ENCODE measurements around the gene G2E3. TPM values are rescaled to one million over a fixed set of nuclear protein-coding genes. Genes with fewer than 3 reads are reported as not detected.
A peak's percentile ranks its signal among the peaks of the same experiment; 100 is the strongest.

G2E3 gene
- total and polyA plus RNA-seq, 2 of the 13 experiments (the other 11 are each of a cell fraction or from before 2014, with no cell fraction given) = 22.8 to 63.0 TPM

- TF ChIP-seq ISX (CRISPR knock-in tag; conservative IDR thresholded peaks at IDR 0.05) (peak; percentile 95), MTF2 (CRISPR knock-in tag; IDR thresholded peaks at IDR 0.05; ENCODE audit: borderline replicate concordance) (peak; percentile 87), ZNF282 (IDR thresholded peaks at IDR 0.05; ENCODE audit: partially characterized antibody) (no peak), ZNF780A (CRISPR knock-in tag; IDR thresholded peaks at IDR 0.05) (no peak; the same call in 1 of the 2 replicates), SMAD9 (CRISPR knock-in tag; IDR thresholded peaks at IDR 0.05) (peak; percentile 17; the same call in 1 of the 2 replicates), ZC3H13 (CRISPR knock-in tag; IDR thresholded peaks at IDR 0.05) (peak; percentile 99), SIX4 (CRISPR knock-in tag; IDR thresholded peaks at IDR 0.05) (0 out of 2 replicates have a peak, but pooled peaks have one; percentile 39), TRAFD1 (CRISPR knock-in tag; IDR thresholded peaks at IDR 0.05; ENCODE audit: borderline replicate concordance) (peak; percentile 99; the same call in 1 of the 2 replicates), ZNF18 (CRISPR knock-in tag; IDR thresholded peaks at IDR 0.05; ENCODE audit: insufficient replicate concordance) (peak; percentile 95), ZNF124 (CRISPR knock-in tag; IDR thresholded peaks at IDR 0.05) (peak; percentile 85; the same call in 1 of the 2 replicates), SIN3B (IDR thresholded peaks at IDR 0.05; ENCODE audit: low read length) (peak; percentile 90), ZFP36L1 (CRISPR knock-in tag; IDR thresholded peaks at IDR 0.05) (peak; percentile 100), ELF4 (CRISPR knock-in tag; IDR thresholded peaks at IDR 0.05; ENCODE audit: borderline replicate concordance) (peak; percentile 88), FOXK2 (IDR thresholded peaks at IDR 0.05) (peak; percentile 49; the same call in 1 of the 2 replicates), ZNF7 (CRISPR knock-in tag; IDR thresholded peaks at IDR 0.05) (peak; percentile 16), TEAD2 (CRISPR knock-in tag; IDR thresholded peaks at IDR 0.05) (no peak), ZFP36L2 (CRISPR knock-in tag; IDR thresholded peaks at IDR 0.05) (peak; percentile 91), REPIN1 (CRISPR knock-in tag; IDR thresholded peaks at IDR 0.05; ENCODE audit: borderline replicate concordance, low read depth) (peak; percentile 98), MZF1 (CRISPR knock-in tag; IDR thresholded peaks at IDR 0.05; ENCODE audit: borderline replicate concordance) (peak; percentile 88; the same call in 1 of the 2 replicates), AGO2 (optimal IDR thresholded peaks at IDR 0.05; ENCODE audit: low read depth, low read length) (peak; percentile 94), THAP7 (CRISPR knock-in tag; IDR thresholded peaks at IDR 0.05) (no peak; the same call in 1 of the 2 replicates), GMEB2 (CRISPR knock-in tag; IDR thresholded peaks at IDR 0.05; ENCODE audit: low read depth) (no peak; the same call in 1 of the 2 replicates), MLLT10 (CRISPR knock-in tag; IDR thresholded peaks at IDR 0.05) (peak; percentile 47; the same call in 1 of the 2 replicates), IRX3 (CRISPR knock-in tag; IDR thresholded peaks at IDR 0.05; ENCODE audit: borderline replicate concordance, low read depth) (peak; percentile 93)
These were observed at the start of gene G2E3 (continued) for GRCh38 chr14:30558675-30559555.
